ENCODE data around the gene TMEM63C.

Gene TMEM63C

GRCh38 chr14:77225254-77225653 lies 43.7 kb downstream of the TMEM63C start:
- TF ChIP-seq EGR1 (IDR thresholded peaks at IDR 0.05) (no peak), YY1 (IDR thresholded peaks at IDR 0.05; ENCODE audit: low read depth) (no peak), TEAD4 (IDR thresholded peaks at IDR 0.05) (no peak), MAX (IDR thresholded peaks at IDR 0.05) (no peak)

DNA sequence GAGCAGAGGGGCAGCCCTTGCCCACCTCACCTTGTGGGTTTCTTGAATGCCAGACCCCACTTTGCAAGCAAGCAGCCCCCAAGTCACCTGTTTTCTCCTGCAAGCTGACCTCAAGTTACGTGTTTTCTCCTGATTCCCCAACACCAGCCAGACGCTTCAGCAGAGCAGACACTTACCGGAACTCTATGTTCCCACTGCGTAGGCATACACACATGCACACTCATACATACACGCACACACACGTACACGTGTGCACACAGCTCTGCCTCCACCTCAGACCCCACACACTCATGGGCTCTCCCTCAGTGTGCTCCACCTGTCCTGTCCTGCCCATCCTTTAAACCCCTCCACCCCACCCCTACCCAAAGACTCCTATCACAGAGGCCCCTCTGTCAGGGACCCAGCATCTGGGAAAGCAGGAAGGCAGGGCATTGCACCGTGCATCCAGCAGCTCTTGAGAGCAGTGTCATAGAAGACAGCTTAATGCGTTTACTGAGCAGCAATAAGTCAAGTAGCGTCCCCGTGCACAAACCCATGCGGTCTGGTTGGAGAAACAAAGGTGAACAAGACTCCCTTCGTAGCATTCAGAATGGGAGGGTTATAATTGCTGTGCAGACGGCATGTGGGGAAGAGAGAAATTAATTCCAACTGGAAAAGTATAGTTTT lies 44.4 kb downstream of the TMEM63C start:
- TF ChIP-seq YY1 (IDR thresholded peaks at IDR 0.05; ENCODE audit: low read depth), result no peak
- no peak for TF ChIP-seq REST (IDR thresholded peaks at IDR 0.05; ENCODE audit: low read depth)
- TF ChIP-seq EGR1 (IDR thresholded peaks at IDR 0.05), result no peak
- no peak for TF ChIP-seq CREB1 (IDR thresholded peaks at IDR 0.05; ENCODE audit: low read depth)
- no peak for TF ChIP-seq RAD21 (IDR thresholded peaks at IDR 0.05; ENCODE audit: low read depth)
- no peak for TF ChIP-seq NFIC (IDR thresholded peaks at IDR 0.05)
- no peak for TF ChIP-seq ZBTB7A (IDR thresholded peaks at IDR 0.05; ENCODE audit: low read depth)

DNA sequence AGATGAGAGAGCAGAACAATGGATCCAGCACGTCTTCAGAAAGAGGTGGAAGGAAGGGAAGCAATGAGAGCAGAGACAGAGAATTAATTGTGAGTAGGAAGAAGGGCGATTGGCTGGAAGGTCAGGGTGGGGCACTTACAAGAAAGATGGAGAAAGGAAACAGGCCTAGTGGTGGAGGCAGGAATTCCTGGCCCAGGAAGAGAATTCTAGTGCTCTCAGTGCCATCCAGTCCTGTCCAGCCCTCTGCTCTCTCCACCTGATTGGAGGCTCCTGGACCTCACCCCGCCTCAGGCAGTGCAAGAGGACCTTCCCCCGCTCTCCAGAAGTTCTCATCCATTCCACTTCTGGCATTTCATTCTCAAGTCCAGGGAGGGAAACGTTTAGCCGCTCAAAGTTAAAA lies 46.5 kb downstream of the TMEM63C start:
- TF ChIP-seq CREB1 (IDR thresholded peaks at IDR 0.05; ENCODE audit: low read depth) (no peak), YY1 (IDR thresholded peaks at IDR 0.05; ENCODE audit: low read depth) (no peak), FOXM1 (IDR thresholded peaks at IDR 0.05; ENCODE audit: borderline replicate concordance, low read depth) (no peak), TEAD4 (IDR thresholded peaks at IDR 0.05) (no peak), NFIC (IDR thresholded peaks at IDR 0.05) (no peak), TCF12 (IDR thresholded peaks at IDR 0.05; ENCODE audit: low read depth) (no peak), ZBTB7A (IDR thresholded peaks at IDR 0.05; ENCODE audit: low read depth) (no peak), RAD21 (IDR thresholded peaks at IDR 0.05; ENCODE audit: low read depth) (no peak), EGR1 (IDR thresholded peaks at IDR 0.05) (no peak), EP300 (IDR thresholded peaks at IDR 0.05; ENCODE audit: borderline replicate concordance) (no peak), USF1 (IDR thresholded peaks at IDR 0.05) (no peak)

- TF ChIP-seq ZBTB7A (IDR thresholded peaks at IDR 0.05; ENCODE audit: low read depth), result no peak
- no peak for TF ChIP-seq TEAD4 (IDR thresholded peaks at IDR 0.05)
- no peak for TF ChIP-seq TAF1 (IDR thresholded peaks at IDR 0.05; ENCODE audit: low read depth)
- no peak for TF ChIP-seq EGR1 (IDR thresholded peaks at IDR 0.05)
- TF ChIP-seq MAX (IDR thresholded peaks at IDR 0.05), result no peak
- no peak for TF ChIP-seq USF1 (IDR thresholded peaks at IDR 0.05)
Observed at GRCh38 chr14:77230914-77231313, 49.3 kb downstream of the TMEM63C start.

- TF ChIP-seq YY1 (IDR thresholded peaks at IDR 0.05; ENCODE audit: low read depth) (no peak), EP300 (IDR thresholded peaks at IDR 0.05; ENCODE audit: borderline replicate concordance) (no peak), REST (IDR thresholded peaks at IDR 0.05; ENCODE audit: low read depth) (no peak), CREB1 (IDR thresholded peaks at IDR 0.05; ENCODE audit: low read depth) (no peak), MAX (IDR thresholded peaks at IDR 0.05) (no peak), TCF12 (IDR thresholded peaks at IDR 0.05; ENCODE audit: low read depth) (no peak), EGR1 (IDR thresholded peaks at IDR 0.05) (no peak), RAD21 (IDR thresholded peaks at IDR 0.05; ENCODE audit: low read depth) (no peak), ZBTB7A (IDR thresholded peaks at IDR 0.05; ENCODE audit: low read depth) (no peak), USF1 (IDR thresholded peaks at IDR 0.05) (no peak), NFIC (IDR thresholded peaks at IDR 0.05) (no peak), TEAD4 (IDR thresholded peaks at IDR 0.05) (no peak)
Observed at GRCh38 chr14:77231721-77232120, 50.1 kb downstream of the TMEM63C start.

GRCh38 chr14:77236814-77237213 lies 55.2 kb downstream of the TMEM63C start:
- TF ChIP-seq REST (IDR thresholded peaks at IDR 0.05; ENCODE audit: low read depth) (no peak), YY1 (IDR thresholded peaks at IDR 0.05; ENCODE audit: low read depth) (no peak), CEBPB (IDR thresholded peaks at IDR 0.05) (no peak), TCF12 (IDR thresholded peaks at IDR 0.05; ENCODE audit: low read depth) (no peak), MAX (IDR thresholded peaks at IDR 0.05) (no peak), TEAD4 (IDR thresholded peaks at IDR 0.05) (no peak), NFIC (IDR thresholded peaks at IDR 0.05) (no peak), TAF1 (IDR thresholded peaks at IDR 0.05; ENCODE audit: low read depth) (no peak), CREB1 (IDR thresholded peaks at IDR 0.05; ENCODE audit: low read depth) (no peak), EGR1 (IDR thresholded peaks at IDR 0.05) (no peak), EP300 (IDR thresholded peaks at IDR 0.05; ENCODE audit: borderline replicate concordance) (no peak), USF1 (IDR thresholded peaks at IDR 0.05) (no peak), ZBTB7A (IDR thresholded peaks at IDR 0.05; ENCODE audit: low read depth) (no peak), RAD21 (IDR thresholded peaks at IDR 0.05; ENCODE audit: low read depth) (no peak), FOXM1 (IDR thresholded peaks at IDR 0.05; ENCODE audit: borderline replicate concordance, low read depth) (no peak)
